ENCODE results near the gene USP13.

Gene USP13

DNA sequence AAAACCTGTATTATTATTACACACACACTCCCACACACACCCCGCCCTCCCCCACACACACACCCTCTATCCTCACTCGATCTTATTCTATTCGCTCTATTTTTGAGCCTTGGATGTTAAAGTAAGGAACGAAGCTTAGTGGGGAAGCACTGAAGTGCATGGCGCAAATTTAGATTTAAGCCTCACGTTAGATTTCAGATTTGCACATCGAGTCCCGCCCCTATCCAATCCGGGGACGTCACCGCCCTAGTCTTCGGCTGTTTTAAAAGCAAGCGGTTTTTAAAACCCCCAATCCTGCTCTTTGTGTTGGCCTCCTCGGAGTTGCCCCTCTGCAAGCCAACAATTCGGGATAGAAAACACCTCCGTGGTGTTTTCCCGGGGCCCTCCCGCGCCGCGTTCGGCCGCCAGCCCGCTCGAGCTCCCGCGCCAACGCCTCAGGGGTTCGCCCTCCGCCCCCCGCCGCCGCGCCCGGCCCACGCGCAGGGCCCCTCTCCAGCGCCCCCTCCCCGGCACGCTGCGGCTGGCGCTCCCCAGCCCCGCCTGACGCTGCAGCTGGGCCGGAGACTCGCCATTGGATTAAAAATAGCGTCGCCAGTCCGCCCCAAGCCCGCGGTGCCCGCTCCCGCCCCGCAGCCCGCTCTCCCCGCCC, at the start of gene USP13:
Gene USP13, plus strand, starts transcription at position 594 of the 649 bp plus-strand sequence. CDS start 186 bp downstream, outside the sequence.
- peak within 1 kb of the TSS; percentile 66 for H3K27ac ChIP-seq (ENCODE audit: poor library complexity, severe bottlenecking)
- H3K4me3 ChIP-seq (ENCODE audit: severe bottlenecking) = peak within 1 kb of the TSS; percentile 98
- H3K36me3 ChIP-seq (ENCODE audit: low read depth) = no peaks in the 10 kb centered on the region
- DNase-seq (ENCODE audit: low spot score) (no peak), ATAC-seq (ENCODE audit: low read depth) (peak; percentile 60)
- H3K9me3 ChIP-seq (ENCODE audit: severe bottlenecking) = no peaks in the 10 kb centered on the region
- H3K4me1 ChIP-seq (ENCODE audit: insufficient read depth, poor library complexity, severe bottlenecking) = no peaks in the 10 kb centered on the region
- no peaks in the 10 kb centered on the region for H3K27me3 ChIP-seq (ENCODE audit: insufficient read depth, poor library complexity, severe bottlenecking)
- TF ChIP-seq, protein P1, sequence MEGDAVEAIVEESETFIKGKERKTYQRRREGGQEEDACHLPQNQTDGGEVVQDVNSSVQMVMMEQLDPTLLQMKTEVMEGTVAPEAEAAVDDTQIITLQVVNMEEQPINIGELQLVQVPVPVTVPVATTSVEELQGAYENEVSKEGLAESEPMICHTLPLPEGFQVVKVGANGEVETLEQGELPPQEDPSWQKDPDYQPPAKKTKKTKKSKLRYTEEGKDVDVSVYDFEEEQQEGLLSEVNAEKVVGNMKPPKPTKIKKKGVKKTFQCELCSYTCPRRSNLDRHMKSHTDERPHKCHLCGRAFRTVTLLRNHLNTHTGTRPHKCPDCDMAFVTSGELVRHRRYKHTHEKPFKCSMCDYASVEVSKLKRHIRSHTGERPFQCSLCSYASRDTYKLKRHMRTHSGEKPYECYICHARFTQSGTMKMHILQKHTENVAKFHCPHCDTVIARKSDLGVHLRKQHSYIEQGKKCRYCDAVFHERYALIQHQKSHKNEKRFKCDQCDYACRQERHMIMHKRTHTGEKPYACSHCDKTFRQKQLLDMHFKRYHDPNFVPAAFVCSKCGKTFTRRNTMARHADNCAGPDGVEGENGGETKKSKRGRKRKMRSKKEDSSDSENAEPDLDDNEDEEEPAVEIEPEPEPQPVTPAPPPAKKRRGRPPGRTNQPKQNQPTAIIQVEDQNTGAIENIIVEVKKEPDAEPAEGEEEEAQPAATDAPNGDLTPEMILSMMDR (IDR thresholded peaks at IDR 0.05; ENCODE audit: poor library complexity, severe bottlenecking) = no peak

- no peaks in the 10 kb centered on the region for H3K4me1 ChIP-seq (ENCODE audit: insufficient read depth, poor library complexity, severe bottlenecking)
- peaks cover 63% of the 10 kb centered on the region for H3K36me3 ChIP-seq (ENCODE audit: low read depth)
- no peak for DNase-seq (ENCODE audit: low spot score)
- H3K4me3 ChIP-seq (ENCODE audit: severe bottlenecking) = peak overlapping the region; percentile 82
- TF ChIP-seq, protein P1 (IDR thresholded peaks at IDR 0.05; ENCODE audit: poor library complexity, severe bottlenecking) = no peak
- H3K9me3 ChIP-seq (ENCODE audit: severe bottlenecking) = no peaks in the 10 kb centered on the region
- no peak overlapping the region for H3K27ac ChIP-seq (ENCODE audit: poor library complexity, severe bottlenecking)
- no peak for ATAC-seq (ENCODE audit: low read depth)
- H3K27me3 ChIP-seq (ENCODE audit: insufficient read depth, poor library complexity, severe bottlenecking) = no peaks in the 10 kb centered on the region
Measured at GRCh38 chr3:179603321-179603720, 49.5 kb upstream of the USP13 start.

DNA sequence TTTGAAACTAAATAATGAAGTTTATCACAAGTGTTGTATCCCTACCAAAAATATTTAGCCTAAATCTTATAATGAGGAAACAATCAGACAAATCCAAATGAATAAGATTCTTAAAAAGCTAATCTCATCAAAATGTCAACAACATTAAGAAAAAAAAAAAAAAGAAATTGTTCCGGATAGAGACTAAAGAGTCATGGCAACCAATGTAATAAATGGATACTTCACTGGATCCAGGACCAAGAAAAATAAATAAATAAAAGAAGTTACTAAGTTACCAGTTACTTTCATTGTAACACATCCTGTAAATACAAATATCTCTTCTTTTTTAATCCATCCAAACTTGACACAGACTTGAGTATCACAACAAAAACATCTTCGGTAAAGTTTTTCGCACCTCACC, 49.0 kb upstream of the USP13 start:
- no peaks in the 10 kb centered on the region for H3K27me3 ChIP-seq (ENCODE audit: insufficient read depth, poor library complexity, severe bottlenecking)
- peak overlapping the region; percentile 26 for H3K27ac ChIP-seq (ENCODE audit: poor library complexity, severe bottlenecking)
- H3K4me3 ChIP-seq (ENCODE audit: severe bottlenecking) = peak overlapping the region; percentile 82
- no peaks in the 10 kb centered on the region for H3K9me3 ChIP-seq (ENCODE audit: severe bottlenecking)
- DNase-seq (ENCODE audit: low spot score) (no peak), ATAC-seq (ENCODE audit: low read depth) (no peak)
- TF ChIP-seq, protein P1 (IDR thresholded peaks at IDR 0.05; ENCODE audit: poor library complexity, severe bottlenecking) = no peak
- no peaks in the 10 kb centered on the region for H3K4me1 ChIP-seq (ENCODE audit: insufficient read depth, poor library complexity, severe bottlenecking)
- H3K36me3 ChIP-seq (ENCODE audit: low read depth) = peaks cover 58% of the 10 kb centered on the region

DNA sequence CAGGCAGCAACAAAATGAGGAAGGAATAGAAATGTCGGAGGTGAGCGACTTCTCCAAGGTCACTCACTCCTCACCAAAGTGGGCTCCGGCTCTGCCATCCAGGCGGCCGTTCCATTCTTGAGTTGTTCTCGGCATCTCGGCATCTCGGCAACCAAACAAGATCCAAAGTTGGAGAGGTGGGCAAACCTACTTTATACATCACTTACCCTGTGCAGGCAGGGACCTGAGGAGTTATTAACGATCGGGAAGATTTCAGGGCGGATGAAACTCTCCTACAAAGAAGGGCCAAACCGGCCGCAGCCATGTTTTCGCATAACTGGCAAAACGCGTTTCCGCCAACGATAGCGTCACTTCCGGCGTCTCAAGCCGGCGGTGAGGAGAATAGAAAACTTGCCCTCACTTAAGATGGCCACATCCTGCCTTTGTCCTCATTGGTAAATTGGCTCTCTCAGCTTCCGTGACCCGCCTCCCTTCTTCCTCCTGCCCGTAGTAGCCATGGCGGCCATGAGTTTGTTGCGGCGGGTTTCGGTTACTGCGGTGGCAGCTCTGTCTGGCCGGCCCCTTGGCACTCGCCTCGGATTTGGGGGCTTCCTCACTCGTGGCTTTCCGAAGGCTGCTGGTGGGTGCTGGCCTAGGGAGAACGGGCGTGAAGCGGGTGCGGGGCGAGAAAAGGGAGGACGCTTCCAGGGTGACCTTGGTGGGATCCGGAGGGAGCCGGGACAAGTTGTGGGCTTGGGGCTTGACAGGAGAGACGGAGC, 48.3 kb upstream of the USP13 start, which contains the start of the genes MRPL47 and NDUFB5:
Gene MRPL47, minus strand, starts transcription at position 318 of the 758 bp plus-strand sequence. Its CDS starts 14 bp downstream, at position 304.
Gene NDUFB5, plus strand, starts transcription at position 474 of the 758 bp plus-strand sequence. Its CDS starts 22 bp downstream, at position 496.
- TF ChIP-seq, protein P1 (IDR thresholded peaks at IDR 0.05; ENCODE audit: poor library complexity, severe bottlenecking) = no peak
- Histone ChIP-seq H3K9me3 (ENCODE audit: severe bottlenecking) (no peaks in the 10 kb centered on the region), H3K36me3 (ENCODE audit: low read depth) (peaks cover 55% of the 10 kb centered on the region), H3K4me1 (ENCODE audit: insufficient read depth, poor library complexity, severe bottlenecking) (no peaks in the 10 kb centered on the region), H3K27ac (ENCODE audit: poor library complexity, severe bottlenecking) (peak within 1 kb of the TSS; percentile 26), H3K27me3 (ENCODE audit: insufficient read depth, poor library complexity, severe bottlenecking) (no peaks in the 10 kb centered on the region), H3K4me3 (ENCODE audit: severe bottlenecking) (peak within 1 kb of the TSS; percentile 82)
- ATAC-seq (ENCODE audit: low read depth) (peak; percentile 100), DNase-seq (ENCODE audit: low spot score) (peak; percentile 89)
